Gastrocnemius medialis (tissue), 4 donors: ENCODE measurements around the gene MIGA2. TPM values are rescaled to one million over a fixed set of nuclear protein-coding genes. Genes with fewer than 3 reads are reported as not detected.

Experiments
- ATAC-seq, 2 donors: fragments of 150-250 bp; one replicate each; pipeline ENCODE4 v1.9.1; 2016
- DNase-seq, 2 donors: peaks; one replicate each; pipeline ENCODE4 v3.0.0-alpha.2; 2019
- H3K27ac ChIP-seq, 4 donors: fragments of 200-600 bp; sonication (generic); 1 replicate in 1 of 4; 2 replicates in 3 of 4; pipeline ENCODE4 v1.5.1; 2016 to 2018; ENCODE audit warnings: mild to moderate bottlenecking in 2 of 4, moderate library complexity in 1 of 4
- H3K27me3 ChIP-seq, 3 donors: fragments of 200-600 bp; sonication (generic) in 2 of 3; 1 replicate in 1 of 3; 2 replicates in 2 of 3; pipeline versions ENCODE4 v1.5.1 to v1.6.0; 2016 to 2019; ENCODE audit warnings: mild to moderate bottlenecking in 1 of 3, moderate library complexity in 1 of 3
- H3K36me3 ChIP-seq, 2 donors: fragments of 200-600 bp; sonication (generic) in 1 of 2; one replicate each; pipeline ENCODE4 v1.5.1; 2017 to 2018
- H3K4me1 ChIP-seq, 2 donors: fragments of 200-600 bp; sonication (generic) in 1 of 2; one replicate each; pipeline ENCODE4 v1.5.1; 2016 to 2017; ENCODE audit warnings: mild to moderate bottlenecking in 2 of 2
- H3K4me3 ChIP-seq, 4 donors: fragments of 200-600 bp; sonication (generic) in 3 of 4; 1 replicate in 1 of 4; 2 replicates in 3 of 4; pipeline ENCODE4 v1.5.1; 2016 to 2019; ENCODE audit warnings: mild to moderate bottlenecking in 2 of 4
- H3K9me3 ChIP-seq, 3 donors: fragments of 200-600 bp; sonication (generic) in 2 of 3; 1 replicate in 1 of 3; 2 replicates in 2 of 3; pipeline ENCODE4 v1.5.1; 2016 to 2019
- CTCF ChIP-seq, 5 experiments: fragments of 450-650 bp in 3 of 5; fragments of 200-600 bp in 2 of 5; sonication (generic) in 2 of 5; IDR thresholded peaks in 4 of 5; conservative IDR thresholded peaks in 1 of 5; 1 replicate in 4 of 5; 2 replicates in 1 of 5; pipeline ENCODE4 v1.5.1; 2016 to 2019; ENCODE audit warnings: antibody characterized with exemption in 5 of 5, mild to moderate bottlenecking in 3 of 5, moderate library complexity in 3 of 5
- POLR2A ChIP-seq, 2 donors: fragments of 450-650 bp; IDR thresholded peaks; one replicate each; pipeline ENCODE4 v1.6.1; 2017; ENCODE audit warnings: antibody characterized with exemption in 2 of 2, mild to moderate bottlenecking in 2 of 2, moderate library complexity in 2 of 2
- in situ Hi-C, 4 donors: fragments of 200-750 bp; cut with MboI; loops; one replicate each; pipeline versions ENCODE4 v1.15.0 to v1.8.0; 2017; ENCODE audit warnings: low sequenced_read_pairs in 4 of 4
- intact Hi-C: fragments of 100-400 bp; cut with DNase I; formaldehyde crosslinking; loops from one replicate; pipeline ENCODE4 v1.15.1; 2023; ENCODE audit warnings: low total_unique reads
- total RNA-seq, 4 donors: library from RNA; depleted of rRNA; stranded (reverse); fragments of >200 nt; gene quantifications; one replicate each; pipeline versions ENCODE4 v1.1.0 to v1.2.3, GENCODE V29; 2016

Gene MIGA2
- total RNA-seq, 4 donors from 2014 or later = 5.8 to 20.6 (median 18.1) TPM

GRCh38 chr9:129064499-129064908, 28.1 kb downstream of the MIGA2 start:
- Histone ChIP-seq H3K27me3 (no peaks in the 10 kb centered on the region), H3K36me3 (peaks cover 0 to 71% of the 10 kb centered on the region in 2 donors), H3K9me3 (no peaks in the 10 kb centered on the region), H3K4me1 (no peaks in the 10 kb centered on the region), H3K4me3 (no peak overlapping the region), H3K27ac (no peak overlapping the region)
- TF ChIP-seq POLR2A (IDR thresholded peaks at IDR 0.05) (no peak), CTCF (IDR thresholded peaks at IDR 0.05 in 4 of 5, conservative IDR thresholded peaks at IDR 0.05 in 1 of 5) (no peak)
- intact Hi-C loops (no loop called here), in situ Hi-C loops (no loop called here)
- DNase-seq (no peak), ATAC-seq (no peak)

- ATAC-seq (no peak), DNase-seq (no peak)
- intact Hi-C loops (no loop called here), in situ Hi-C loops (no loop called here)
- Histone ChIP-seq H3K4me3 (no peak overlapping the region), H3K9me3 (no peaks in the 10 kb centered on the region), H3K27me3 (no peaks in the 10 kb centered on the region), H3K27ac (no peak overlapping the region), H3K4me1 (no peaks in the 10 kb centered on the region), H3K36me3 (peaks cover 0 to 55% of the 10 kb centered on the region in 2 donors)
- TF ChIP-seq POLR2A (IDR thresholded peaks at IDR 0.05) = no peak
- TF ChIP-seq CTCF (IDR thresholded peaks at IDR 0.05 in 4 of 5, conservative IDR thresholded peaks at IDR 0.05 in 1 of 5) = no peak
Observed at GRCh38 chr9:129068110-129068509, 31.7 kb downstream of the MIGA2 start.

- no peaks in the 10 kb centered on the region for H3K9me3 ChIP-seq
- intact Hi-C loops (no loop called here), in situ Hi-C loops (no loop called here)
- TF ChIP-seq POLR2A (IDR thresholded peaks at IDR 0.05) (no peak), CTCF (IDR thresholded peaks at IDR 0.05 in 4 of 5, conservative IDR thresholded peaks at IDR 0.05 in 1 of 5) (no peak)
- no peaks in the 10 kb centered on the region for H3K27me3 ChIP-seq
- ATAC-seq (peak; percentile 73 to 86), DNase-seq (peak; percentile 52 to 75)
- peaks cover 0 to 45% of the 10 kb centered on the region in 2 donors for H3K36me3 ChIP-seq
- peak overlapping the region; percentile 18 to 76 (median 62) for H3K27ac ChIP-seq
- no peaks in the 10 kb centered on the region for H3K4me1 ChIP-seq
- H3K4me3 ChIP-seq = no peak overlapping the region
Observed at GRCh38 chr9:129068990-129069861, 32.8 kb downstream of the MIGA2 start.

GRCh38 chr9:129069862-129070641, 33.6 kb downstream of the MIGA2 start:
- no peak for DNase-seq
- no peak overlapping the region for H3K4me3 ChIP-seq
- TF ChIP-seq CTCF (IDR thresholded peaks at IDR 0.05 in 4 of 5, conservative IDR thresholded peaks at IDR 0.05 in 1 of 5) (no peak), POLR2A (IDR thresholded peaks at IDR 0.05) (no peak)
- no peaks in the 10 kb centered on the region for H3K4me1 ChIP-seq
- in situ Hi-C loops = no loop called here
- intact Hi-C loops = no loop called here
- peak overlapping the region in 3 of 4 donors; percentile 50 to 76 (median 73) for H3K27ac ChIP-seq
- H3K27me3 ChIP-seq = no peaks in the 10 kb centered on the region
- ATAC-seq = peak in 1 of 2 donors; percentile 2
- peaks cover 0 to 40% of the 10 kb centered on the region in 2 donors for H3K36me3 ChIP-seq
- H3K9me3 ChIP-seq = no peaks in the 10 kb centered on the region
